GM12874 (cell line): Measurements from ENCODE around the gene CYB5RL.

Experiments used
- TF ChIP-seq, protein P1 (sequence below): IDR thresholded peaks from 2 replicates; pipeline ENCODE4 v1.5.1; 2011; ENCODE audit warnings: low read depth, mild to moderate bottlenecking, control low read depth, low read length, moderate library complexity; ENCODE audit not compliant: insufficient read depth

Gene CYB5RL

DNA sequence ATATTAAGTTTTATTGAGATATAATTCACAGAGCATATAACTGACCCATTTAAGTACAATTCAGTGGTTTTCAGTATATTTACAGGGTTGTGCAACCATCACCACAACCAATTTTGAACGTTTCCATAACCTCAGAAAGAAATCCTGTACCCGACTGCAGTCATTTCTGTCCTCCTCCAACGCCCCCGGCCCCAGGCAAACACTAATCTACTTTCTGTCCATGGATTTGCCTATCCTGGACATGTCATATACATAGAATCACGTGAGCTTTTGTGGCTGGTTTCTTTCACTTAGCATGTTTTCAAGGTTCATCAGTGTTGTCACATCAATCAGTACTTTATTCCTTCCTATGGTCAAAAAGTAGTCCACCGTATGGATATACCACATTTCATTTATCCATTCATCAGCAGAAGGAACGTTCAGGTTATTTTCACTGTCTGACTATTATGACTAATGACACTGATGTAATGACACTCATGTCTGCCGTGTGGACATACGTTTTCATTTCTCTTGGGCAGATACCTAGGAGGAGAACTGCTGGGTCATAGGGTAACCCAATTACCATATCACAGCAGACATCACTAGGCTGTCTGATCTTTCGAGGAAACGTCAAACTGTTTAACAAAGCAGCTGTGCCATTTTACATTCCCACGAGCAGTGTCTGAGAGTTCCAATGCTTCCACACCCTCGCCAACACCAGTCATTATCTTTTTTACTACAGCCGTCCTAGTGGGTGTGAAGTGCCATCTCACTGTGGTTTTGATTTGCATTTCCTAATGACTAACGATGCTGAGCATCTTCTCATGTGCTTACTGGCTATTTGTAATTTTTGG is 30.9 kb upstream of the CYB5RL start:
- TF ChIP-seq, protein P1, sequence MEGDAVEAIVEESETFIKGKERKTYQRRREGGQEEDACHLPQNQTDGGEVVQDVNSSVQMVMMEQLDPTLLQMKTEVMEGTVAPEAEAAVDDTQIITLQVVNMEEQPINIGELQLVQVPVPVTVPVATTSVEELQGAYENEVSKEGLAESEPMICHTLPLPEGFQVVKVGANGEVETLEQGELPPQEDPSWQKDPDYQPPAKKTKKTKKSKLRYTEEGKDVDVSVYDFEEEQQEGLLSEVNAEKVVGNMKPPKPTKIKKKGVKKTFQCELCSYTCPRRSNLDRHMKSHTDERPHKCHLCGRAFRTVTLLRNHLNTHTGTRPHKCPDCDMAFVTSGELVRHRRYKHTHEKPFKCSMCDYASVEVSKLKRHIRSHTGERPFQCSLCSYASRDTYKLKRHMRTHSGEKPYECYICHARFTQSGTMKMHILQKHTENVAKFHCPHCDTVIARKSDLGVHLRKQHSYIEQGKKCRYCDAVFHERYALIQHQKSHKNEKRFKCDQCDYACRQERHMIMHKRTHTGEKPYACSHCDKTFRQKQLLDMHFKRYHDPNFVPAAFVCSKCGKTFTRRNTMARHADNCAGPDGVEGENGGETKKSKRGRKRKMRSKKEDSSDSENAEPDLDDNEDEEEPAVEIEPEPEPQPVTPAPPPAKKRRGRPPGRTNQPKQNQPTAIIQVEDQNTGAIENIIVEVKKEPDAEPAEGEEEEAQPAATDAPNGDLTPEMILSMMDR = no peak

DNA sequence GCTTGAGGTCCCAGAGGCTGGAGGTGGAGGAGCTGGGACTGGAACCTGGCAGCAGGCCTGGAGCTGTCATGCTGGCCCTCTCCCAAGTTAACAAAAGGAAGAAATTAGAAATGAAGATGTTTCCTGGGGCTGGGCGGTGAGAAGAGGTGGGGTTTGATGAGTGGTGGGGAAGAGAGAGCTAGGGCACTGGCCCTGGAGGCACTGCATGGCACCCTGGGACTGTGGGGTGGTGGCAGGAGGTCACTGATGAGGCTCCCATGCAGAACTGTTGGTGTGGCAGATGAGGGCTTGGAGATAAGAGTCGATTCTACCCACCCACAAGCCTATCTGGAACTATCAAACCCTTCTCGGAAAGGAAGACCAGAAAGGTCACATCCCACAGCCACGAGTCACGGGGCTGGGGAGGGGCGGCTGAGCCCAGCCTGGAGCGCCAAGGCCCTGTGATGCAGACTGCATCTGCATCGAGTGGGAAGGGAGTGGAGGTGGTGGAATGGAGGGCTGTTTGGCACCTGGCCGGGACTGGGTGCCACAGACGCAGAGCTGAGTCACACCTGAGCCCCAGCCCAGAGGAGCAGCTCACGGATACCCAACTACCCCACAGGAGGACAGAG is 29.6 kb upstream of the CYB5RL start:
- TF ChIP-seq, protein P1 = no peak

DNA sequence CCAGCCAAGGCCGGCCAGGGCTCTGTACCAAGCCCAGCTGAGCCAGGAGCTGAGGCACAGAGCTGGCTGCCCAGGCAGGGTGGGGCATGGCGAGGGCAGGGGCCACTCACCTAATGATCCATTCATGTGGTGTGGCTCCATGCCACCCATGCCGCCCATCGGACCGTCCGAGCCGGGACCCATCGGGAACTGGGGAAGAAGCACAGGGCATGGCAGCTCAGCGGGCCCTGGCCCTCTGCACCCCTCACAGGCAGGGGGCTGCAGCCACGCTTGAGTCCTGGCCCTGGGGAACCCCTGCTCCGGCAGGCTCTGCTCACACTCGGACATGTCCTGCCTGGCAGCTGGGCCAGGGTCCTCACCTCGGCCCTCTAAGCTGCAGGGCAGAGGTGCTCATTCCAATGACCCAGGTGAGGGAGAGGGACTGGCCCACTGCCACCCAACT is 28.8 kb upstream of the CYB5RL start:
- TF ChIP-seq, protein P1 = no peak

DNA sequence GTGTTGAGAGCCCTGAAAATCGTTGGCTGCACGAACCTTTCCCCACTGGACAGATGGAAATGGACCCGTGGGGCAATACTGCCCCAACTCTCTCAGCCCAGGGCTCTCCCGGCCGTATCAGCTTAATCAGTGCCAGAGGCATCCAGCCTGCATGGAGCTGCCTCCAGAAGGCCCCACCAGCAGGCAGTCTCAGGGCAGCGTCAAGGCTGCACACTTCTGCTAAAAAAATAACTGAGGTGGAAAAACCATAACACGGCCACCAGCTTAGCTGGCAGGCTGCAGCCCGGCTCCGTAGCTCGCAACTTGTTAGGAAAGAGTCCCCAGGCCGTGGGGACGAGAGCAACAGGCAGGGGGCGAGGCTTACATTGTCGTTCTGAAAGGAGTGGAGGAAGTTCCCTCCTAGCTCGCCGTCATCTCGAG is 28.1 kb upstream of the CYB5RL start:
- TF ChIP-seq, protein P1 = no peak

DNA sequence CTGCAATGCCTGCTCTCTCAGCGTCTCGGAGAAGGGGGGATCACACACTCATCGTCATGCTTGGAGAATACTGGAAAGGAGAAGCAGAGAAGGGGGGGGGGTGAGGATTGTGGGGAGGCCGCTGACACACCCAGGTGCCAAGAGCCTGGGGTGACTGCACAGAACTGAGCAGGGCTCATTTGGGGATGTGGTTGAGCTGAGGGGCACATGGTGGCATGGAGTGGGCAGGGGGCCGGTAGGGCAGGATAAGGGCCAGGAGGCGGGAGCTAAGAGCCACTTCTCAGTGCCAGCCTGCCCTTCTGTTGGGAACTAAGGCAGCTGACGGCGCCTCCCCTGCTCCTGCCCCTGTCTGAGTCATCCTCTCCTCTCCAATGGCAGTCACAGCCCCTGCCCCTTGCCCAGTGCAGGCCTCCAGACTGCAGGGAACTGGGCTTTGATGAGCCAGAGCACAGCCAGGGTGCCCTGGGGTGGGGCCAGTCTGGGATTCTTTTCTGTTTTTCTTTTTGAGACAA is 27.3 kb upstream of the CYB5RL start:
- TF ChIP-seq, protein P1 = no peak

DNA sequence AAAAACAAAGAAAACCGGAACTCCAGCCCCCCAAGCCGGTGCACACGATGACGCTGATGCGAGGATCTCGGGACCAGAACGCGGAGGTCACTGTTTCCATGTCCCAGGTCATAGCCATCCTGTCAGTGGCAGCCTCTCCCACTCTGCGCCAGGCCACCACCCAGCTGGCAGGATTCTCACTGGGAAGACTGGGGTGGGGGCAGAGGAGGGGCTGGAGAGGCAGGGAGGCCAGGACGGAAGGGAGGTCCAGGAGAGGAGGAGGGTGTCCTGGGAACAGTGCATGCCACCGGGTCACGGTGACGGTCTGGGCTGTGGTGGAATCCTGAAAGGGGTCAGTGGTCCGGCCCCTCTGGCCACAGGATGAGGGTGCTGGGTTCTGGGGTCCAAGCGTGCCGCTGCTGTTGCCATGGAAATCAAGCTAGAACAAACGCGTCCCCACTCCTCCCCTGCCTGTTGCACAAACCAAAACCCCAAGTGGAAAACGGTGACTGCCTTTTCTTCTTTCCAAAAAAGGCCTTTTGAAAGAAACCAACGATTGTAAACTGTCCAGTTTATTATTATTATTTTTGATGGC is 26.2 kb upstream of the CYB5RL start:
- TF ChIP-seq, protein P1 = no peak

DNA sequence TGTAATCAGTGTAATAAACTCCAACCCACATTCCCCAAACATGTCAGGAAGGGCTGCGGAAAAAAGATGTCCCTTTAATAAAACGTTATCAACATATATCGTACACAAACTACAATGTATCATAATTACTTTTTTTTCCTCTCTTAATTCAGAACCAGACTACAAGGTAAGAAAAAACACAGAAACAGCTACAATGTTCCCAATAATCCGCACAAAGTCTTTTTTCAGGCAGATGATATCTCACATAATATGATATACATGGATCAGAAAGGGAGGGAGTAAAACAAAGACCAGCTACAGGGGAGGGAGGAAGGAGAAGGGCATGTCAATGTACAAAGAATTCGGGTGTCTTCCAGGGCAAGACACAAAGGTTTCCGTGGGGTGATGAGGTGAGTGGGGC is 25.5 kb upstream of the CYB5RL start:
- TF ChIP-seq, protein P1 = no peak
